ENCODE results near the gene ZNF318.

DNA sequence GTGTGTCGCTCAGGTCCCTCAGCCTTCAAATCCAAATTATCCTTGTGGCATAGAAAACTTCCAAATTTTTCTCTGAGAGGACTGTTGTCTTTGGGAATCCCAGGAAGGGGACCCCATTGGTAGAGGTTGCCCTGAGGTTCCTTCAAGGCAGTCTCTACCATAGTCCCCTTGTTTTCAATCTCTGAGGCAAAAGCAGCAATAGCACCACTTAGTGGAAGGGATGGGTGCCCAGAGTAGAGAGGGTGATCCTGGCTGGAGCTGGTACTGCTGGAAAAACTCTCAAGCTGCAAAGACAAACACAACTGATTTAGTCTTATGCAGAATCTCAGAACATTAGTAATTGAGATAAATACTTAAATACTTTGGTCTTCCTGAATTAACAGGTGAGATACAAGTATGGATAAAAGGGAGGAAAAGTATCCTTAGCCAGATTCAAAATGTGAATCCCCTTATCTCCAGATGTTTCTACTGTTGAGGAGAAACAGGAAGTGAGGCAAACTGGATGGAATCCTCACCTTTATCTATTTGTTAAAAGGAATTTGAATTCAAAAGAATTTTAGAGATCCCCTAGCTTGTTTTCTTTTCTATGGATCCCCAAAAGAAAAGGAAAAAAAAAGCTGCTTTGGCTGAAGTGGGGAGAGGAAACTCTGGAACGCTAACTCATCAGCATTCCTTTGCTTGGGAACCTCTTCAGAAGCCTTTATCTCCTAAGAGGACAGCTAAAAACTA lies 13.4 kb downstream of the ZNF318 start:
- TF ChIP-seq, protein P1, sequence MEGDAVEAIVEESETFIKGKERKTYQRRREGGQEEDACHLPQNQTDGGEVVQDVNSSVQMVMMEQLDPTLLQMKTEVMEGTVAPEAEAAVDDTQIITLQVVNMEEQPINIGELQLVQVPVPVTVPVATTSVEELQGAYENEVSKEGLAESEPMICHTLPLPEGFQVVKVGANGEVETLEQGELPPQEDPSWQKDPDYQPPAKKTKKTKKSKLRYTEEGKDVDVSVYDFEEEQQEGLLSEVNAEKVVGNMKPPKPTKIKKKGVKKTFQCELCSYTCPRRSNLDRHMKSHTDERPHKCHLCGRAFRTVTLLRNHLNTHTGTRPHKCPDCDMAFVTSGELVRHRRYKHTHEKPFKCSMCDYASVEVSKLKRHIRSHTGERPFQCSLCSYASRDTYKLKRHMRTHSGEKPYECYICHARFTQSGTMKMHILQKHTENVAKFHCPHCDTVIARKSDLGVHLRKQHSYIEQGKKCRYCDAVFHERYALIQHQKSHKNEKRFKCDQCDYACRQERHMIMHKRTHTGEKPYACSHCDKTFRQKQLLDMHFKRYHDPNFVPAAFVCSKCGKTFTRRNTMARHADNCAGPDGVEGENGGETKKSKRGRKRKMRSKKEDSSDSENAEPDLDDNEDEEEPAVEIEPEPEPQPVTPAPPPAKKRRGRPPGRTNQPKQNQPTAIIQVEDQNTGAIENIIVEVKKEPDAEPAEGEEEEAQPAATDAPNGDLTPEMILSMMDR (IDR thresholded peaks at IDR 0.05), result no peak
- TF ChIP-seq POLR2A (IDR thresholded peaks at IDR 0.05; ENCODE audit: low read depth) (no peak), POLR2AphosphoS5 (IDR thresholded peaks at IDR 0.05) (no peak)

Data from esophagus muscularis mucosa (tissue), 3 donors.